Hypothalamus (tissue), 51 donors: ENCODE results near the gene PGLYRP3.
A peak's percentile ranks its signal among the peaks of the same experiment; 100 is the strongest.

Experiments used
- DNase-seq, 51 donors: peaks; one replicate each; lab custom pipeline; 2025; lab: John Stamatoyannopoulos, UW

Gene PGLYRP3

DNA sequence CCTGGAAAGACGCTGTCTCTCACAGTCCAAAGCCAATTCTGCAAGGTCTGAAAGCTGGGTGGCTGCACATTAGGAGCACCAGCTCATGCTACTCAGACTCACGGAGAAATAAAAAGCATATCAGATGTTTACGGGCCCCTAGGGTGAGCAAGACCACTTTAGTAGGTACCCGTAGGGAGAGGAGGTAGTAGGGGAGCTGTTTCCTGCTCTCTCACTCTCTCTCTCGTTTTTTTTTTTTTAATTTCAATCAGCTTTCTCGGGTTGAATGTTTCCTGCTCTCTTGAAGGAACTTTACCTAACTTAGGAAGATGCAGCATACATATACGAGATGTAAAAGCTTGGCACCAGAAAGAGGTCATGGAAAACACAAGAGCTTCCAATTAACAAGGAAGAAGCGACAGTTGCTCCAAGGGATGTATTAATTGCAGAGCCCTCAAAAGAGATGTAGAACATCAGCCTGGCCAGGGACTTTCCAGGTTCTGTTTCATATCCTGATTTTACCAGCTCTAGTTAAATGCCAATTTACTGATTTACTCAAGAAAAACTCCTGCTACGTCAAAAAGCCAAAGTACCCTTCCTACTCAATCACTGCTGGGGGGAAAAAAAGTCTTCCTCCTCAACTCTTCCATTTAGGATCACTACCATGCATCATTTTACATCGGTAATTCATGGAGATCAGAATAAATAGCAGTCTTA is 50.1 kb downstream of the PGLYRP3 start:
- no peak for DNase-seq

DNA sequence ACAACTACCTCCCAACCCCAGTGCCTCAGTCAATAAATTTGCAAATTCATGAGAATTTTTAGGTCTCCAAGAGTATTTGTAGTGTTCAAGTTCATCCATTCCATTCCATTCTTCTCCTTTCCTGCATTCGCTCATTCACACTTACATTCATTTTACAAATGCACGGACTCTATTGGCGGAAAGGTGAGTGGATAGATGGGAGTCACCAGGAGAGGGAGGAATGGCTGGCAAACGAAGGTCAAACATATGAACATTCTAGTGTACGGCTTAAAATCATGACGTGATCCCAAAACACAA is 50.7 kb downstream of the PGLYRP3 start:
- DNase-seq = no peak

DNA sequence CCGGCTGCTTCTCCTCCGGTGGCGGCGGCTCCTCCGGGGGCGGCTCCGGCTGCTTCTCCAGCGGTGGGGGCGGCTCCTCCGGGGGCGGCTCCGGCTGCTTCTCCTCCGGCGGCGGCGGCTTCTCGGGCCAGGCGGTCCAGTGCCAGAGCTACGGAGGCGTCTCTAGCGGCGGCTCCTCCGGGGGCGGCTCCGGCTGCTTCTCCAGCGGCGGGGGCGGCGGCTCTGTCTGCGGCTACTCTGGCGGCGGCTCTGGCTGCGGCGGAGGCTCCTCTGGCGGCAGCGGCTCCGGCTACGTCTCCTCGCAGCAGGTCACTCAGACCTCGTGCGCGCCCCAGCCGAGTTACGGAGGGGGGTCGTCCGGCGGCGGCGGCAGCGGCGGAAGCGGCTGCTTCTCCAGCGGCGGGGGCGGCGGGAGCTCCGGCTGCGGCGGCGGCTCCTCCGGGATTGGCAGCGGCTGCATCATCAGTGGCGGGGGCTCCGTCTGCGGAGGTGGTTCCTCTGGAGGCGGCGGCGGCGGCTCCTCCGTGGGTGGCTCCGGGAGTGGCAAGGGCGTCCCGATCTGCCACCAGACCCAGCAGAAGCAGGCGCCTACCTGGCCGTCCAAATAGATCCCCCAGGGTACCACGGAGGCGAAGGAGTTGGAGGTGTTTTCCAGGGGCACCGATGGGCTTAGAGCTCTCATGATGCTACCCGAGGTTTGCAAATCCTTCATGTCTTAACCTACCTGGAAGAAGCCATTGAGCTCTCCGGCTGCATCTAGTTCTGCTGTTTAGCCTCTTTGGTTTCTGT is 51.3 kb downstream of the PGLYRP3 start:
- DNase-seq = peak in 20 of 51 donors; percentile 6 to 67 (median 38)

DNA sequence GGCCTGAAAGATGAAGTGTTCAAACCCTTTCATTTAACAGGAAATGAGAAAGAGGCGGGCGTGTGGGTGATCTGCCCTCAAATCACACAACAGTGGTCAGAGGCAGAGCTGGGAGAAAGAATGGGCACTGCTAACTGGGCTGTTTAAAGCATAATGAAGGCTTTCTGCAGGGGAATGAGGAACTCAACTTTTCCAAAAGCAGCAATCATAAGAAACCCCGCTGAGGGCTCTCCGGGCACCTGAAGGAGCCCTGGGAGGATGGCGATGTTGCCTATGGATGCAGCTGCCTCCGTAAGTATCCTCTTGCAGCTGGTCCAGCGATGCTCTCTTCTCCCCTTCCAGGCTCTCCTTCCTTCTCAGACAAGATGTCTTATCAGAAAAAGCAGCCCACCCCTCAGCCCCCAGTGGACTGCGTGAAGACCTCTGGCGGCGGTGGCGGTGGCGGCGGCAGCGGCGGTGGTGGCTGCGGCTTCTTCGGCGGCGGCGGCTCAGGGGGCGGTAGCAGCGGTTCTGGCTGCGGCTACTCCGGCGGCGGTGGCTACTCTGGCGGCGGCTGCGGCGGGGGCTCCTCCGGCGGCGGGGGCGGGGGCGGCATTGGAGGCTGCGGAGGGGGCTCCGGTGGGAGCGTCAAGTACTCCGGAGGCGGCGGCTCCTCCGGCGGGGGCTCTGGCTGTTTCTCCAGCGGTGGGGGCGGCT is 52.0 kb downstream of the PGLYRP3 start:
- peak in 7 of 51 donors; percentile 6 to 53 (median 47) for DNase-seq

DNA sequence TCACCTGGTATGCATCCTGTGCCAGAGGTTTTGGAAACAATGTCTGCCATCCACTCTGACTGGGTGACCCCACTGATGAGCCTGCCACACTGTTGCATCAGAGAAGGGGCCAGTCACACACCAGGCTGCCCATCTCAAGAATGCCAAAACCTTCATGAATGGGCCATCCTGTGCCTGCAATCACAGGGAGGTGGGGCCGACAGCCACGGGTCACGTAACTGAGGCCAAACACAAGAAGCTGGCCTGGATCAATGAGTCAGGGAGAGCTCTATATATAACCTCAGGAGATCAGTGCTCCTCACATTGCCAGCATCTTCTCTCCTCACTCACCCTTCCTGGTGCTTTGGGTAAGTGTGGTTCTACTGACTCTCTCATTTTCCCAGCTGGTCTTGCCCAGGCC is 53.4 kb downstream of the PGLYRP3 start, which contains the start of gene LORICRIN:
Gene LORICRIN, plus strand, starts transcription at position 301 of the 400 bp plus-strand sequence. CDS start 1,263 bp downstream, outside the sequence.
- DNase-seq = no peak

DNA sequence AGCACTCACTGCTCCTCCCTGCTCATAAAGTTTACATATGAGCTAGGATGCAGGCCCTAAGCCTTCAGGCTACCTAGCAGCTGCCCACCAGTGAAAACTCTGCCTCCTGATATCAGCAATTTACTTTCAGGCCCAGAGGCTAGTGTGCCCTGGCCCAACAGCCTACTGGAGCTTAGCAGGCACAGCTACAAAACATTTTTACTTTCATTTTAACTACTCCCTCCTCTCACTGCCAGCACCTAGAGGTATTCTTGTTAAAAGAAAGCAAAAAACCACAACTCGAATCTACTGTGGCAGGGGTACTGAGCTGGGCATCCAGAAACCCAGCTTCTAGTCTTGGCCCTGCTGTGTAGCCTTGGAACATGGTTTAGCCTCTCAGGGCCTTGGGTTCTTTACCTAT is 59.1 kb downstream of the PGLYRP3 start:
- DNase-seq = no peak

DNA sequence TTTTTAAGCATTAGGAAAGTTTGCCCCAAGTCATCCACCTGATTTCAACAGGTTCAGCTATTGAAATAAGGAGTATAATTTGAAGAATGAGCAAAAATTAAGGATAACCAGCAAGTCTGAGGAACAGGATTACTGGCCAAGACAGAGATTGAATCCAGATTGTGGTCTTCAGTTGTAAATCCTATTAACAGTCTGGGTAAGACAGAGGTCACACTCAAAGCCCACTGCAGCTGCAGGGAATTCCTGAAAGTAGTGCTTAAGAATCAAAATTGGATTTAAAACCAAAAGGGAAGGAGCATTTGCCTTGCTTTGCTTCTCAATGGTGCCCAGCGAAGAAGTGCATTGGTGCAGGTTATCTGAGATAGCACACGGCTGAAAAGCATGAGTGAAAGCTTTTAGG is 59.7 kb downstream of the PGLYRP3 start:
- DNase-seq = no peak

DNA sequence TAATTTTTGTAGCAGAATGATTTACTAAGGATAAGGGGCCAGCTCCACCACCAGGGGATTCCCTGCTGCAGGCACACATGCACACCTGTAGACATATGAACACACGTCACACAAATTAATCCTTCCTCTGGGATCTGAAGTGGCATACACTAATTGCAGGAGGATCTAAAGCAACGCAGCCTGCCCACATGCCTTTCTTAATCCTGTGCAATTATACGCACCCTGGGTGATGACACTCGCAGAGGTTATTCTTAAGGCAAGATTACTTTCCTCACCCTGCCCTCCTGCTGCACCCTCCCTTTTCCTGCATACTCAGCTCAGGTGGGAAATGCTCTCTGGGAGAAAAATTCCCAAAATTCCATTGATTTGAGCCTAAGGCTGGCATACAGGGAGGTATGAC is 60.8 kb downstream of the PGLYRP3 start:
- no peak for DNase-seq

DNA sequence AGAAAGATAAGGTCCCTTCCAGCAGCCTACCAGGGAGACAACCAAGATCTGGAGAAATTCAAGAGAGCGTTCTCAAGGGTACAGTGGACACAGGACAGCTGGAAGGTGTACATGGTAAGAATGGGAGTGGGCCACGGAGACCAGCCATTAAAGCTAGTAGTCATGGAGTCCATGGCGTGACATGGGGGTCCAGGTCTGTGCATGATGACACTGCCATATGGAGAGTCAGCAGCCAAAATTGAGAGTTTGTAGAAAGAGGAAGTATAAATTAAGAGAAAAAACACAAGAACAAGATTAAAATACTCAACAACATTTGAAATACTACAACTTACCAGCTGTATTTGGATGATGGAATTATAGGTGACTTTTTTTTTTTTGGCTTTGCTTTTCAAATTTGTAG is 61.2 kb downstream of the PGLYRP3 start:
- DNase-seq = no peak

DNA sequence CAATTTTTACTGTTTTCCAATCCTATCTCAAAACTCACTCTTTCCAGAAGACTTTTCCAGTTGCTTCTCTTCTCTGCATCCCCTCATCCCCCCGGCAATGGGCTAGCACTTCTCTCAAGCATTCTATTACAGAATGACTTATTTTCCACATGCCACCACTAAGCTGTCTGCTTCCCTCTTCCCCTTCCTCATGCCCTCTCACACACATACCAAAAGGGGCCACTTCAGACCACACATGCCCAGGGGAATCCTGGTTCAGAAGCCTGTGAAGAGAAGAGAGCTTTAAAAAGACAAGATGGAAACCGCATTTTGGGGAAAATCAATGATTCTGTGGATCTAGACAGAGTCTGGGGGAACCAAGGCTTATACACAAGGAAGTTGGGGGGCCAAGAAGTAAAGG is 61.7 kb downstream of the PGLYRP3 start:
- no peak for DNase-seq

DNA sequence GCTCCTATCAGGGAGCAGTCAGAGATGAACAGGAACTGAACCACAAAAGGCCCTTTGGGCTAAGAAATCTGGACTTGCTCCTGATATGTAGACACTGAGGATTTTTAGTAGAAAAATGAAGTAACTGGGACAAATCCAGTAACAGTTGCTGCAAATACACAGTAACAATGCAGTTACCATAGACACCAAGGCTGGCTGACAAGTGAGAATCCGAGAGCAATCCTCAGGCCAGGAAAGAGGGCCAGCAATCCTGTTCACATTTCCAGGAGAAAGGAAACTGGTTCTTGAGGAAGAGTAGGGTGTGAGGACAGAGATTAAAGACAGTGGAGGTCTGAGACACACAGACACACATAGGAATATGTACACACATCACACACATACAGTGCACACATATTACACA is 62.6 kb downstream of the PGLYRP3 start:
- no peak for DNase-seq

DNA sequence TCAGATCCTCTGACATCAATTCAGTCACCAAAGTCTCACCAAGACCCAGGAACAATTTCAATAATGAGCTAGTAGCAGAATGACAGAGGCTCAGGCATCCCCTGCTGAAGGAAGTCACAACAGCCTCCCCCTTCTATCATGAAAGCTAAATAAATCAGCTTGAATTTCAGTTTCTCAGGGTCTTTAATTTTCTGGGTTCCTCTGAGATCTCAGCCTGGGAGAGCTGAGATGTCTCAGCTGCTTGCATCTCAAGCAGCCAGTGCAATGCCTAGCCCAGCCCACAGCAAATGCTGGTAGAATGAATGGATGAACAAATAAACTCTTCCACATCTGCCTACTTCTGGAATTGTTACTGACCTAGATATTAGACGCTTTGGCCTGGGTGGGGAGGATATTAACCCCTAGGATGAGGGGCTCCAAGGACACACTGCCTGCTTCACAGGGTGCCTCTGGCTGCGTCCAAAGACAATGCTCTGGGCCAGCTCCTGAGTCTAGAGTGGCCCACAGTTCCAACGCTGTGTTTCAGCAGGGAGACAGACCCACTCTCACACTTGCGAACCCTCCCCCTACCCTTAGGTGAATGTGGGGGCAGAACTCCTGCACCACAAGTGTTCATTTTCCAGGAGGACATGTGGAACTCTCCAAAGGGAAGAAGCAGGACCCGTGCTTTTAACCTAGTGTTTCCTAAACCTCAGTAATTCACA is 64.4 kb downstream of the PGLYRP3 start:
- no peak for DNase-seq
